ENCODE results near the gene ANKIB1. TPM values are rescaled to one million over a fixed set of nuclear protein-coding genes. Genes with fewer than 3 reads are reported as not detected.

The ANKIB1 gene
- total RNA-seq, 1 experiment from 2014 or later = 49.6 TPM

DNA sequence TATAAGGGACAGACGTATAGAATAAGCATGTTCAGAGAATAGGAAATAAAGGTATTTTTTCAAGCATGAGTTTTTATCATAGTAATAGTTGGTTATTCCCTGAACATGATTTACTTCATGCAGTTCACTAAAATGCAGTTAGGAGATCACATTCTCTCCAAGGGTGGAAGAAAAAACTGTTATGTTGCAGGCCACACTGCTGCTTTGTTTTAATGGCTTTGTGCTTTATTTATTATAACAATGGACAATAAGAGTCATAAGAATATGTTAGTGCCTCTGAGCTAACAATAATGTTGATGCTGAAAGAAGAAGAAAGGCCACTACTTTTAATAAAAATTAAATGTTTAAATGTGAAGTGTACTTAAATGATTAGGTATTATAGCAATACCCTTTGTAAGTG, 123.0 kb downstream of the ANKIB1 start:
- no peak for DNase-seq
- Mint-ChIP-seq H3K9me3 (ENCODE audit: low read depth, unreplicated experiment) (no peaks in the 10 kb centered on the region), H3K36me3 (ENCODE audit: insufficient read depth, unreplicated experiment) (no peaks in the 10 kb centered on the region), H3K27me3 (ENCODE audit: unreplicated experiment) (no peaks in the 10 kb centered on the region), H3K27ac (ENCODE audit: unreplicated experiment) (no peak overlapping the region), H3K4me3 (ENCODE audit: low read depth, unreplicated experiment) (no peak overlapping the region), H3K4me1 (ENCODE audit: low read depth, unreplicated experiment) (no peaks in the 10 kb centered on the region)
- TF ChIP-seq, protein P1, sequence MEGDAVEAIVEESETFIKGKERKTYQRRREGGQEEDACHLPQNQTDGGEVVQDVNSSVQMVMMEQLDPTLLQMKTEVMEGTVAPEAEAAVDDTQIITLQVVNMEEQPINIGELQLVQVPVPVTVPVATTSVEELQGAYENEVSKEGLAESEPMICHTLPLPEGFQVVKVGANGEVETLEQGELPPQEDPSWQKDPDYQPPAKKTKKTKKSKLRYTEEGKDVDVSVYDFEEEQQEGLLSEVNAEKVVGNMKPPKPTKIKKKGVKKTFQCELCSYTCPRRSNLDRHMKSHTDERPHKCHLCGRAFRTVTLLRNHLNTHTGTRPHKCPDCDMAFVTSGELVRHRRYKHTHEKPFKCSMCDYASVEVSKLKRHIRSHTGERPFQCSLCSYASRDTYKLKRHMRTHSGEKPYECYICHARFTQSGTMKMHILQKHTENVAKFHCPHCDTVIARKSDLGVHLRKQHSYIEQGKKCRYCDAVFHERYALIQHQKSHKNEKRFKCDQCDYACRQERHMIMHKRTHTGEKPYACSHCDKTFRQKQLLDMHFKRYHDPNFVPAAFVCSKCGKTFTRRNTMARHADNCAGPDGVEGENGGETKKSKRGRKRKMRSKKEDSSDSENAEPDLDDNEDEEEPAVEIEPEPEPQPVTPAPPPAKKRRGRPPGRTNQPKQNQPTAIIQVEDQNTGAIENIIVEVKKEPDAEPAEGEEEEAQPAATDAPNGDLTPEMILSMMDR (IDR thresholded peaks at IDR 0.05; ENCODE audit: unreplicated experiment) = no peak
- no TSS peak for BruUV-seq (replicated peaks)
- CTCF ChIA-PET = no interaction called here
- intact Hi-C loops (cut with micrococcal nuclease; ENCODE audit: unreplicated experiment) = no loop called here

DNA sequence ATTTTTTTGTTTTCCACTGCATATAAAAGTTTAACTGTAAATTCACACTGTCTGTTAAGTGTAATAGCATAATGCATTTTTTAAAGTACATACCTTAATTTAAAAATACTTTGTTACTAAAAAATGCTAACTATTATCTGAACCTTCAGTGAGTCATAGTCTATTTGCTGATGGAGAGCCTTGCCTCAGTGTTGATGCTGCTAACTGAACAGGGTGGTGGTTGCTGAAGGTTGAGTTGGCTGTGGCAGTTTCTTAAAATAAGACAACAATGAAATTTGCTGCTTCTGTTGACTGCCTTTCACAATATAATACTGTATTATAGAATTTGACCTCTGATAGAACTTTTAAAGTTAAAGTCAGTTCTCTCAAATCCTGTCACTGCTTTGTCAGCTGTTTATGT, 129.2 kb downstream of the ANKIB1 start:
- CTCF ChIA-PET = no interaction called here
- BruUV-seq (replicated peaks) = no TSS peak

DNA sequence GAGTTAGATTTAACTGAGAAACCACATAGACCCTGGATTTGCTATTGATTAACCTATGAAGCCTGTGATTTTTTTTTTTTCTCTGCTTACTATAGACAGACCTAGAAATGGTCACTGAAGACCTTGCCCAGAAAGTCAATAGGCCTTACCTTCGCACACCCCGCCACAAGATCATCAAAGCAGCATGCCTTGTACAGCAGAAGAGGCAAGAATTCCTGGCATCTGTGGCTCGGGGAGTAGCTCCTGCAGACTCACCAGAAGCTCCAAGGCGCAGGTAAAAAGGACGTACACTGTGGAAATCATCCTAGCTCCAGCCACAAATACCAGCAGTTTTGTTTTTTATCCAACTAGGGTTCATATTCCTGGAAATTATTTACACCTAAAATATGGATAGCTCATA, 145.3 kb downstream of the ANKIB1 start:
- Mint-ChIP-seq H3K36me3 (ENCODE audit: insufficient read depth, unreplicated experiment) (no peaks in the 10 kb centered on the region), H3K27ac (ENCODE audit: unreplicated experiment) (no peak overlapping the region), H3K4me3 (ENCODE audit: low read depth, unreplicated experiment) (no peak overlapping the region), H3K4me1 (ENCODE audit: low read depth, unreplicated experiment) (no peaks in the 10 kb centered on the region), H3K27me3 (ENCODE audit: unreplicated experiment) (no peaks in the 10 kb centered on the region), H3K9me3 (ENCODE audit: low read depth, unreplicated experiment) (no peaks in the 10 kb centered on the region)
- intact Hi-C loops (cut with micrococcal nuclease; ENCODE audit: unreplicated experiment) = no loop called here
- CTCF ChIA-PET = no interaction called here
- DNase-seq = no peak
- no TSS peak for BruUV-seq (replicated peaks)
- TF ChIP-seq, protein P1 (IDR thresholded peaks at IDR 0.05; ENCODE audit: unreplicated experiment) = no peak

More for the DNA sequence above, 129.2 kb downstream of the ANKIB1 start:
- H3K27ac Mint-ChIP-seq (ENCODE audit: unreplicated experiment) = no peak overlapping the region
- no peak for DNase-seq
- no peaks in the 10 kb centered on the region for H3K27me3 Mint-ChIP-seq (ENCODE audit: unreplicated experiment)
- TF ChIP-seq, protein P1 (IDR thresholded peaks at IDR 0.05; ENCODE audit: unreplicated experiment) = no peak
- H3K4me3 Mint-ChIP-seq (ENCODE audit: low read depth, unreplicated experiment) = no peak overlapping the region
- intact Hi-C loops (cut with micrococcal nuclease; ENCODE audit: unreplicated experiment) = no loop called here
- H3K36me3 Mint-ChIP-seq (ENCODE audit: insufficient read depth, unreplicated experiment) = peaks cover 6% of the 10 kb centered on the region
- no peaks in the 10 kb centered on the region for H3K4me1 Mint-ChIP-seq (ENCODE audit: low read depth, unreplicated experiment)
- H3K9me3 Mint-ChIP-seq (ENCODE audit: low read depth, unreplicated experiment) = peaks cover 3% of the 10 kb centered on the region

DNA sequence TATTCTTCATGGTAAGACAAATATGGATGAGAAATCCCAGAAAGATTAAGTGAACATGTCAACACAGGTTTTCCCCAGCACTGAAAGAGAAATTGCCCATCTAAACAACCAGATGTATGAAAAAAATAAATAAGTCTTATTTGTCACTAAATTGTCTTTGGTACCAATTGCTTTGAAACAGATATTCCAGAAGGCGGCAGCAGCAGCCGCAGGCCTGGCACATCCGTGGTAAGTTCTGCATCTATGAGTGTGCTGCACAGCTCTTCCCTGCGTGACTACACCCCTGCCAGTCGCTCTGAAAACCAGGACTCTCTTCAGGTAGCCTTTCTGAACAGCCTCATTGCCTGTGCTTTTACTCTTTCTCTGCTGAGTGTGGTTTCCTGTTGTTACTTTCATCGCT, 151.8 kb downstream of the ANKIB1 start:
- H3K4me1 Mint-ChIP-seq (ENCODE audit: low read depth, unreplicated experiment) = no peaks in the 10 kb centered on the region
- no peak overlapping the region for H3K4me3 Mint-ChIP-seq (ENCODE audit: low read depth, unreplicated experiment)
- DNase-seq = no peak
- no peak overlapping the region for H3K27ac Mint-ChIP-seq (ENCODE audit: unreplicated experiment)
- intact Hi-C loops (cut with micrococcal nuclease; ENCODE audit: unreplicated experiment) = no loop called here
- no peaks in the 10 kb centered on the region for H3K27me3 Mint-ChIP-seq (ENCODE audit: unreplicated experiment)
- peaks cover 4% of the 10 kb centered on the region for H3K36me3 Mint-ChIP-seq (ENCODE audit: insufficient read depth, unreplicated experiment)
- CTCF ChIA-PET = no interaction called here
- no peaks in the 10 kb centered on the region for H3K9me3 Mint-ChIP-seq (ENCODE audit: low read depth, unreplicated experiment)
- BruUV-seq (replicated peaks) = no TSS peak
- TF ChIP-seq, protein P1 (IDR thresholded peaks at IDR 0.05; ENCODE audit: unreplicated experiment) = no peak
